Stimulated activated CD8-positive, alpha-beta memory T cell treated with anti-CD3 and anti-CD28 coated beads, Interleukin-15, amount 100 ng/mL, for 4 hours (primary cell): ENCODE results near the gene HSCB.
"Not testable (repeated sequence)": the region's sequence is repeated elsewhere in the genome, so short reads cannot be mapped to it uniquely, and the experiment has no call there.

ENCODE experiments used
- DNase-seq, 2 donors: peaks; one replicate each; pipeline ENCODE4 v3.0.0-alpha.2; 2020; ENCODE audit warnings: low read depth in 2 of 2

HSCB gene

GRCh38 chr22:28791841-28792490, 50.1 kb downstream of the HSCB start:
- no peak for DNase-seq

- no peak for DNase-seq
Observed at GRCh38 chr22:28792491-28793383, 50.9 kb downstream of the HSCB start.

GRCh38 chr22:28793976-28794584, 52.2 kb downstream of the HSCB start:
- DNase-seq = no peak

- no peak for DNase-seq
Observed at GRCh38 chr22:28795071-28795693, 53.3 kb downstream of the HSCB start.

GRCh38 chr22:28795932-28796856, 54.4 kb downstream of the HSCB start:
- DNase-seq = no peak

GRCh38 chr22:28798810-28799605, 57.2 kb downstream of the HSCB start:
- no peak for DNase-seq

GRCh38 chr22:28799606-28800307, 57.9 kb downstream of the HSCB start:
- no peak for DNase-seq

- peak; percentile 74 to 86 for DNase-seq
Observed at GRCh38 chr22:28800308-28801041, 58.6 kb downstream of the HSCB start, which contains the start of gene XBP1. Gene XBP1, minus strand, starts transcription at chr22:28800569.

- no peak for DNase-seq
Observed at GRCh38 chr22:28801845-28802594, 60.2 kb downstream of the HSCB start.

GRCh38 chr22:28802595-28803123, 60.8 kb downstream of the HSCB start:
- DNase-seq = no peak

- DNase-seq = not testable (repeated sequence)
Observed at GRCh38 chr22:28805426-28805825, 63.6 kb downstream of the HSCB start.
